ENCODE data around the gene SHMT1.
"Not testable (repeated sequence)": the region's sequence is repeated elsewhere in the genome, so short reads cannot be mapped to it uniquely, and the experiment has no call there.

The SHMT1 gene

DNA sequence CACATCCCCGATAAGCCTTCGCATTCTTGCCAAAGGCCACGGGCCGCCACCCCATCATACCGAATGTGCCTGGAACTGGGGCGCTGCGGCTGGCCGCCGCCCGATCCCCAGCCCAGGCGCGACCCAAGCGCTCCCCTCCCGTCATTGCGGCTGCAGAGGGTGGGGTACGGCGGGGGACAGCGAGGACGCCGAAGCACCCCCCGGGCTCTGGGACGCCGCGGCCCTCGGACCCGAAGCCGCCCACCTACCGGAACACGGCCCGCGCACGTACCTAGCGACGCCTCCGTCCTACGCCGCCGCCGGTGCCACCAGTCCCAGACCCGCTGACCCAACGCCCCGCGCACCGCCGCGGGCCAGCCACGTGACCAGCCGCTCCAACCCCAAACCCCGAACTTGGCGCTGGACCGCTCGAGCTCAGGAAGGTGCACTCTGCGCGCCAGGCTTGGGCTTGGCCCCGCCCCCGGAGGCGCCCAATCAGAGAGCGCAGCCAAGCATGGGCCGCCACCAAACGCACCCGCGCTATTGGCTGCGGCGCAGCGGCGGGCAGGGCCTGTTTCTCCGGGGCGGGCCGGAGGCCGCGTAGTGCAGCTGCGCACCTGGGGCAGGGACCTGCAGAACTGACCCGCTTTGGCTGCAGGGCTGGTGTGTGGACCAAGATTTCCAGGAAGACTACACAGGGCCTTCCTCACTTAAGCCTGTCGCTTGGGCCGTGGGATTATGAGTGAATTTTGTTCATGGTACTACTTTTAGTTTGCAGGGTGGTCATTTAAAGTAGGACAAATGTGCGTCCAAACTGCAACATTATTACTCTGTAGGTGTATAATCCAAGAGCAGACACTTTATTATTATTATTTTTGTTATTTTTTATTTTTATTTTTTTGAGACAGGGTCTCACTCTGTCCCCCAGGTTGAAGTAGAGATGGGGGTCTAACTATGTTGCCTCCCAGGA is at the start of gene SHMT1:
Gene SHMT1 (minus strand): TSS at position 450 of the 949 bp plus-strand sequence. CDS start 7,569 bp downstream, outside the sequence.
- peak; percentile 89 for DNase-seq (ENCODE audit: low spot score)

DNA sequence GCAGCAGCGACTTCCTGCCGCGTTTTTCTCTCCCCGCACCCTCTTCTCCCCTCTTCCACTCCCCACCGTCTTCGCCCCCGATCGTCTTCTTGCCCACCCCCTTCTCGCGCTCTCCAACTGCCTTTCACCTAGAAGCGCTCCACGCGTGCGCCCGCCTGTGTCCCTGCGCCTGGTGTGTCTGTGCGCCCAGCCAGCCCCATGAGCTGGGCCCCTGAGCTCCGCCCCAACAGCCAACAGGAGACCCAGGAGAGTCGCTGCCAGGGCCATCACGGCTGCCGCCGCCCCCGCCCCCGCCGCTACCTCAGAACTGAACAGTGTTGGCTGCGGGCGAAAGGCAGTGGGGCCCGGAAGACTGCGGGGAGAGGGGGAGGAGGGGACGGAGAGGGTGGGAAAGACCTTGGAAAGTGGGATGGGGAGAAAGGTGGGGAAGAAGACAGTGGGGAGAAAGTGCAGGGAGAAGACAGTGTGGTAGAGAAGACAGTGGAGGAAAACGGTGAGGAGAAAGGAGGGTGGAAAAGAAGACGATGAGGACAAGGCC is 48.7 kb upstream of the SHMT1 start:
- DNase-seq (ENCODE audit: low spot score): peak; percentile 22

DNA sequence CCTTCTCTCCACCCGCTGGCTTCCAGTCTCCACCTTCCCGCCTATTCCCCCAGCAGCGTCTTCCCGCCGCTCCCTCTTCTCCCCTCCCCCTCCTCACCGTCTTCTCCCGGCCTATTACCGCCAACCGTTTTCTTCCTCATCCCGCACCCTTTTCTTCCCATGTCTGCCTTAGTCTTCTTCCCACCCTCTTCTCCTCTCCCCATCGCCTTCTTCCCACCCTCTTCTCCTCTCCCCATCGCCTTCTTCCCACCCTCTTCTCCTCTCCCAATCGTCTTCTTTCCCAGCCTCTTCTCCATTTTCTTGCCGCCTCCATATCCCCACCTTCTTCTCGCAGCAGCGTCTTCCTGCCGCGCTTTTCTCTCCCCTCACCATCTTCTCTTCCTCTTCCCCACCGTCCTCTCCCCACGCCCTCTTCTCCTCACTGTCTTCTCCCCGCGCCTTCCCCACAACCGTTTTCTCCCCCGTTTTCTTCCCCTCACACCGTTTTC is 48.1 kb upstream of the SHMT1 start:
- not testable (repeated sequence) for DNase-seq (ENCODE audit: low spot score)

DNA sequence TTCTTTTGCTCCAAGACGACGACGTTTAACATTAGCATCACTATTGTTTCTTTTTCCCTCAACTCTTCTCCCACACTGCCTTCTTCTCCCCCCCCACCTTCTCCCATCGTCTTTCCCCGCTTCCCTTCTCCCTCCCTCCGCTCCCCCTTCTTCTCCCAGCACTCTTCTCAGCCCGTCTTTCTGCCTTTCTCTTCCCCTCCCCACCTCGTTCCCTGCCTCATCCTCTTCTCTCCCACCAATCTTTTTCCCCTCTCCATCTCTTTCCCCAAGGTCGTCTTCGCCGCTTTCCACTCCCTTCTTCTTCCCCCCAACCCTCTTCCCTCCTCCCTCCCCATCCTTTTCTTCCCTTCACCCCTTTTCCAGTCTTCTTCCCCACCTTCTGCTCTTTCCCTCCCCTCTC is 47.4 kb upstream of the SHMT1 start:
- not testable (repeated sequence) for DNase-seq (ENCODE audit: low spot score)

DNA sequence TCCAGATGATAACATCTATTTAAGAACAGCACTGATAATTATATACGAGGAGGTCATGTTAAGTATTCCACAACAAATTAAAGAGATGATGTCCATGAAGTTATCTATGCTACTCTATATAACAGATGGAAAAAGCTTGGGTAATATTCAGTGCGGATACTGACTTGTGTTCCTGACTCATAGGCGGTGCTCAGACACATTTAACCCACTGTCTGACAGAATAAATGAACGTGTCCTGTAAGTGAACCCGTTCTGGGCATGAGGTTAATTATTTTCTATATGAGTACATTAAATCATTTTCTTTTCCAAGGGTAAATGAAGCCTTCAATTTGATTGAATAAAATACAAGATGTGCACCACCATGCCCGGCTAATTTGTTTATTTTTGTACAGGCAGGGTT is 46.0 kb upstream of the SHMT1 start:
- not testable (repeated sequence) for DNase-seq (ENCODE audit: low spot score)

DNA sequence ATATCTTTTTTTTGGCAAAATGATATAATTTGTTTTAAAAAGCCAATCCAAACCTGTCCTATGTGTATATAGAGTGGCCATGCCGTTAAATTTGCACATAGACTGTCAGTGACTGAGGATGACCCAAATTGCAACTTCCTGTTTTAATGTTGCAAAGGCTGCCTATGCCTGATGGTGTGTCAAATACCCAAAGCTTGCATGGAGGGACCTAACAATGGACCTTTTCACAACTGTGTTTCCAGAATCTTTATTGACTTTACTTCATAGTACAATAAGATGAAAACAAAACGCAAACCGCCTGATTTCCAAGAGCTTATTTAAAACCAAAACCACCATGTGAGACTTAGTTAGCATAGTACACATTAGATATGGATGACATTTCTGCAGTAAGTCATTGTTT is 45.6 kb upstream of the SHMT1 start:
- DNase-seq (ENCODE audit: low spot score): peak; percentile 3

DNA sequence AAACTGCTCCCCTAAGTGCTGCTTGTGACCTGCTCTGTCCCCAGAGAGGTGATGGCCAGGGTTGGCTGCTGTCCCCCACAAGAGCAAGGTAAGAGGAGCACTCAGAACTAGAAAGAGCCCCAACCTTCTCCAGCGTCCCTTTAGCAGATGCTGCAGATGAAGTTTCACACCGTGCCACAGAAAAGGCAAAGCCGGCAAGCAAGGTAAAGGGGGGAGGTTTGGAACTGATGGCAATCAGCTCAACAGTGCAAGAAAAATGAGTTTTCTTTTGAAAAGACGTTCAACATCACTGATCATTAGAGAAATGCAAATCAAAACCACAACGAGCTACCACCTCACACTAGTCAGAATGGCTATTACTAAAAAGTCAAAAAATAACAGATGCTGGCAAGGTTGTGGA is 40.3 kb upstream of the SHMT1 start:
- DNase-seq (ENCODE audit: low spot score): not testable (repeated sequence)

DNA sequence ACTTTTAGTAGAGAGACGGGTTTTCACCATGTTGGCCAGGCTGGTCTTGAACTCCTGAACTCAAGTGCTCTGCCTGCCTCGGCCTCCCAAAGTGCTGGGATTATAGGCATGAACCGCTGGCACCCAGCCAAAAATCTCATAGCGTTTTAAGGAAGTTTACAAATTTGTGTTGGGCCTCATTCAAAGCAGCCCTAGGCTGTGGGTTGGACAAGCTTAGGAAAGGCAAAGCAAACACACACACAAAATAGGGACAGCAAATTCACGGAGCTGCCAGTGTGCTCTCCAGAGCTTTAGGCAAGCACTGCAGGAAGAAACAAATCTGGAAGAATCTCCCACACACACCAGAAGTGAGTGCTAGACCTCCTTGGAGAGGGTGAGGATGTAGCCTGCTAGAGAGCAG is 39.8 kb upstream of the SHMT1 start:
- not testable (repeated sequence) for DNase-seq (ENCODE audit: low spot score)

DNA sequence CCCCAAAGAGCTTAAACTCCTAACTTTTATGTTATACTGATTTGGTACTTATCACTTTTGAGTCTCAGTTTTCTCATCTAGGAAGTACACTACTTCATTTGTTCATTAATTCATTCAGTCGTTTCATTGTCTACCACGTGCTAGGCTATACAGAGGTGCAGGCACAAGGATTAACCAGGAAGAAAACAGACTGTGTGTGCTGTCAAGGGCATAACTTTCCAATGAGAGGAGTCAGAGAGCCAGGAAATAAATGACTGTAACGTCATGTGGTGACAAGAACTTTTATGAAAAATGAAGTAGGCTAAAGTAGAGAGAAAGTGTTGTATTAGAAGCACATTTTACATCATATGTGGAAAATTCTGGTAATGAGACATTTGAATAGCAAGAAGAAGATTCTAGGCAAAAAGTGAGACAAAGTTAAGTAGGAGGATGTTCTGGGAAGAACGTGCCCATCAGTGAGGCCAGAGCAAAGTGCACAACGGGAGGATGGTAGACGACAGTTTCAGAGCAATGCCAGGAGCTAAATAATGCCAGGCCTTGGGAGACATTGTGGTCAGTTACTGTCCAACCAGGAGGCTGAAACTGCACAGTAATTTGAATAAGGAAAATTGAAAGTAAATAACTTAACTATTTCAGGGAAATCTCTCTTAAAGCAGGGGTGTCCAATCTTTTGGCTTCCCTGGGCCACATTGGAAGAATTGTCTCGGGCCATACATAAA is 38.7 kb upstream of the SHMT1 start:
- DNase-seq (ENCODE audit: low spot score): not testable (repeated sequence)

DNA sequence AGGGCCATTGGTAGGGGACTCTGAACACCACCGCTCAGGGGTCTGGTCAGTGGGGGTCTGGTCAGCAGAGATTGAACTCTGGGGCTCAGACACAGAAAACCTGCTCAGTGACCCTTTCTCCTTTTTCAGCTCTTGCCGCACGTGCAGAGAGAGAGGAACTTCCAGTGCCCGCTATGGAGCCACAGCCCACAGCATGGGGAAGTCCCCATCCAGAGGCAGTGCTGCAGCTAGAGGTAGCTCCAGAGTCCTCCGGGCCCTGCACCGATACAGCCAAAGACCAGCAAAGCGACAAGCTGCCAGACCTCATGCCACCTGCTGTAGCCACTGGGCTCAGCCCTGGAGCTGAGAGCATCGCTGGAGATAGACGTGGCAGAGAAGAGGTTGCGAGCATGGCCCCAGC is 25.4 kb upstream of the SHMT1 start:
- DNase-seq (ENCODE audit: low spot score): not testable (repeated sequence)

DNA sequence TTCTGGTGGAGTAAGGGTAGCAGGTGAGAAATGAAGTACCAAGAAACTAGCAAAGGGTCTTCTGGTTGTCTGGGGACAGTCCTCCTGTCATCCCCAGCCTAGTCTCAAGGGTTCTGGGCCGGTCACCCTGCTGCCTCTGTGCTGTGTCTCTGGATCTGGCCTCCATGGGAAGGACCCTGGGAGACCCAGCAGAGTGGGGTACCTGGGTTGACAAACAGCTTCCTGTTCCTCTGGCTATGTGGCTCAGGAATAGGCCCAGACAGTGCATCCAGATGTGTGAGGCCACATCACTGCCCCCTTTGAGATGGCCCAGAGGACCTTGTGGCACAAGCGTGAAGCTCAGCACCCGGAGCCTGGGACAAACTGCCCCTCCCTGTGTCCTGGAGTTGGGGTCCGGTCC is 24.9 kb upstream of the SHMT1 start:
- DNase-seq (ENCODE audit: low spot score): not testable (repeated sequence)

DNA sequence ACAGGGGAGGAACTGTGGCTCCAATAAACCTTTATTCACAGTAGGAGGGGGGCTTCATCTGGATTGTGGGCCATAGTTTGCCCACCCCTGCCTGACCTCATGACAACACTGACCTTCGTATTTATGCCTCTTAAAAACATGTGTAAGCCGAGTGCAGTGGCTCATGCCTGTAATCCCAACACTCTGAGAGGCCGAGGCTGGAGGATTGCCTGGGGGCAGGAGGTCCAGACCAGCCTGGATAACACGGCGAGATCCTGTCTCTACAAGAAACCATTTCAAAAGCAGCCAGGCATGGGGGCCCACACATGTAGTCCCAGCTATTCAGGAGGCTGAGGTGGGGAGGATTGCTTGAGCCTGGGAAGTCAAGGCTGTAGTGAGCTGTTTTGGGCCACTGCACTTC is 24.2 kb upstream of the SHMT1 start:
- not testable (repeated sequence) for DNase-seq (ENCODE audit: low spot score)

DNA sequence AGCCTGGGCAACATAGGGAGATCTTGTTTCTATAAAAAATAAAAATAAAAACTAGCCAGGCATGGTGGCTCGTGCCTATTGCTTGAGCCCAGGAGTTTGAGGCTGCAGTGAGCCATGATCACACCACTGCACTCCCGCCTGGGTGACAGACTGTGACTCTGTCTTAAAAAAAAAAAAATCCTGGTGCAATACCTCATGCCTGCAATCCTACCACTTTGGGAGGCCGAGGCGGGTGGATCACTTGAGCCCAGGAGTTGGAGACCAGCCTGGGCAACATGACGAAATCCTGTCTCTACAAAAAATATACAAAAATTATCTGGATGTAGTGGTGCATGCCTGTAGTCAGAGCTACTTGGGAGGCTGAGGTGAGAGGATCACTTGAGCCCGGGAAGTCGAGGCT is 20.9 kb upstream of the SHMT1 start:
- not testable (repeated sequence) for DNase-seq (ENCODE audit: low spot score)

DNA sequence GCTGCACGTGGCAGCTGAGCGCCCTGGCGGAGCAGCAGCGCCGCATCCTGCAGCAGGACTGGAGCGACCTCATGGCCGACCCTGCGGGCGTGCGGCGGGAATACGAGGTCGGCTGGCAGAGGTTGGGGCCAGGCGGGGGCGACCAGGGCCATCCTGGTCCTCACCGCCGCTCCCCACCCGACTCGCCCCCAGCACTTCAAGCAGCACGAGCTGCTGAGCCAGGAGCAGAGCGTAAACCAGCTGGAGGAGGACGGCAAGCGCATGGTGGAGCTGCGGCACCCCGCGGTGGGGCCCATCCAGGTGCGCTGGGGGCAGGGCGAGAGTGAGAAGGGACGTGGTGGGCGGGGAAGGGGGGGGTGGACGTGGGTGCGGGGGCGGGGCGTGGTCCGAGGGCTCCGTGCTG is 19.7 kb upstream of the SHMT1 start:
- not testable (repeated sequence) for DNase-seq (ENCODE audit: low spot score)

DNA sequence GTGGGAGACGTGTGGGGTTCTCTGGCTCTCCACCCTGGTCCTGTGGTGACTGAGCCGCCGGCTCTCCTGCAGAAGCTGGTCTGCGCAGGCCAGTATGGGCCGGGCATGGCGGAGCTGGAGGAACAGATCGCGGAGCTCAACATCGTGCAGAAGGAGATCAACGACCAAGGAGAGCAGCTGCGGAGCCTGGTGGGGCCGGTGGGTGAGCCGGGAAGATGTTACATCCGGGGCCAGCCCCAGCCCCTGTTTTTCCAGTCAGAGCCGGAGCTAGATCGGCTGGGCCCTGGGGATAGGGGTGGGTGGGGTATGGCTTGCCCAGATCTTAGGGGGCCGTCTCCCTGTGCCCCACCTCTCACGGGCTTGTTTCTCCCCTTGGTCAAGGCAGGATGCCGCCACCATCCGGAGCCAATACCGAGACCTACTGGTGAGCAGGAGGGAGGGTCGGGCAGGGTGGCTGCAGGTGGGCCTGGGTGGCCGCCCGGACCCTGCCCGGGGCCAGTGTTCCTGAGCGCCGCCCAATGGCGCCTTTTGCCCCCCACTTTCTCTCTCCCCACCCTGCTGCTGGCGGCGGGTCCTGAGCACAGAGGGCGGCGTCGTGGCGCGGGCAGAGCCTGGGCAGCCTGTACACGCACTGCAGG is 19.2 kb upstream of the SHMT1 start:
- DNase-seq (ENCODE audit: low spot score): no peak

DNA sequence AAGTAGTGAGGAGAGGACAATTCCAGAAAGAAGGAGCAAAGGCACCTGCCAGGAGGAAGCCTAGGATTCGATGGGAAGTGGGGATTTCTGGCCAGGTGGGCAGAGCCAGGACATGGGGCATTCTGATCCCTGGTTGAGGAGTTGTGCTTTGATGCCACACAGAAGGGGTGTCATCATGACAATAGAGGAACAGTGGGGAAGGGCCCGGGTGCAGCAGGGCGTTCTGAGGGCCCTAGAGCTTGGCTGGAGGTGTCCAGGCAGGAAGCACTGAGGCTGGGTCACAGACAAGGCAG is 18.5 kb upstream of the SHMT1 start:
- DNase-seq (ENCODE audit: low spot score): no peak

DNA sequence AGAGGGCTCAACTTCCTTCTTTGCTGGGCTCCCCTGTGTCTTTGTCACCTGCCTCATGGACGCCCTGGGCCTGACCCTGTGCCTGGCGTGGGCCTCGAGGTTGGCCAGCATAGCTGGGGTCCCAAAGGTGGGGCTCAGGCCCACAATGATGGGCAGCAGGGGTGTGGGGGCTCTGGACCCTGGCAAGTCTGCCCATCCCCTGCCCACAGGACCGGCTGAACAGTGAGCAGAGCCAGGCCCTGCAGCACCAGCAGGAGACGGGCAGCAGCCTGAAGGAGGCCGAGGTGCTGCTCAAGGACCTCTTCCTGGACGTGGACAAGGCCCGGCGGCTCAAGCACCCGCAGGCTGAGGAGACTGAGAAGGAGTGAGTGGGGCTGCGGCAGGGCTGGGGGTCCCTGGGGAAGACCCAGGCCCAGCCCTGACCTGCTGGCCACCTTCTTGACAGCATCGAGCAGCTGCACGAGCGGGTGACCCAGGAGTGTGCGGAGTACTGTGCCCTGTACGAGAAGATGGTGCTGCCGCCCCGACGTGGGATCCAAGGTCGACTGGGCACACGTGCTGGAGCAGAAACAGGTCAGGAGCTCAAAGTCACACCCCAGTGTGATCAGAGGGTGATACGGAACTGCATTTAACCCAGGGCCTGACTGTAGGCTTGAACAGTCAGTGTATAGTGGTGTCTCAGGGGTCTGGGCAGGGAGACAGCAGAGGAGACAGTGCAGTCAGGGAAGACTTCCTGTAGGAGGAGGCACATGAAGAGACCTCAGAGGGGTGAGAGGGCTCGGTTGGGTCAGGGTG is 18.0 kb upstream of the SHMT1 start:
- no peak for DNase-seq (ENCODE audit: low spot score)

DNA sequence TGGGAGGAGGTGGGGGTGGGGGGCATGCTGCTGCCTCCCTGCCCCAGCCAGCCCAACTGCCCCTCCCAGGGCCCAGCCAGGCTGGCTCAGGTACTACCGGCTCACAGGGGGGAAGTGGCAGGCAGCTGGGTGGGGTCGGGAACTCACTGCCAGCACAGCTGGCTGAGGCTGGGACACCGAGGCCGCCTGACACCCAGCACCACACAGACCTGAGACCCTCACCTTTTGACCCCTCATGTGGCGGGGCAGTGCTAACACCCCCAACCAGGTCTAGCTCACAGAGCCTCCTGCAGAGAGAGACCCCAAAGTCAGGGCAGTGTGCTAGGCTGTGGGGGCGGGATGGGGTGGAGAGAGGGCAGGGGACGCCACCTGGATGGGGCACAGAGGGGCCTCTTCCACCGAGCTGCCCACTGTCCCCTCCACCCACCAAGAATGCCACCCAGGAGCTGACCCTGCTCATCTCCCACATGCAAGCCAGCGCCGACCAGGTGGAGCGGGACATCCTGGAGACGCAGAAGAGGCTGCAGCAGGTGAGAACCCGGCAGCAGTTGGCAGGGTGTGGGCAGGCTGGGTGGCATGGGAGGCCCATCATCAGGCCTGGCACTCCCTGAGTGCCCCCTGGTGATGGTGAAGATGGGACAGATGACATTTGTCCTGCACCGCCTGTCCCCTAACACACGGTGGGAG is 17.3 kb upstream of the SHMT1 start:
- DNase-seq (ENCODE audit: low spot score): no peak

DNA sequence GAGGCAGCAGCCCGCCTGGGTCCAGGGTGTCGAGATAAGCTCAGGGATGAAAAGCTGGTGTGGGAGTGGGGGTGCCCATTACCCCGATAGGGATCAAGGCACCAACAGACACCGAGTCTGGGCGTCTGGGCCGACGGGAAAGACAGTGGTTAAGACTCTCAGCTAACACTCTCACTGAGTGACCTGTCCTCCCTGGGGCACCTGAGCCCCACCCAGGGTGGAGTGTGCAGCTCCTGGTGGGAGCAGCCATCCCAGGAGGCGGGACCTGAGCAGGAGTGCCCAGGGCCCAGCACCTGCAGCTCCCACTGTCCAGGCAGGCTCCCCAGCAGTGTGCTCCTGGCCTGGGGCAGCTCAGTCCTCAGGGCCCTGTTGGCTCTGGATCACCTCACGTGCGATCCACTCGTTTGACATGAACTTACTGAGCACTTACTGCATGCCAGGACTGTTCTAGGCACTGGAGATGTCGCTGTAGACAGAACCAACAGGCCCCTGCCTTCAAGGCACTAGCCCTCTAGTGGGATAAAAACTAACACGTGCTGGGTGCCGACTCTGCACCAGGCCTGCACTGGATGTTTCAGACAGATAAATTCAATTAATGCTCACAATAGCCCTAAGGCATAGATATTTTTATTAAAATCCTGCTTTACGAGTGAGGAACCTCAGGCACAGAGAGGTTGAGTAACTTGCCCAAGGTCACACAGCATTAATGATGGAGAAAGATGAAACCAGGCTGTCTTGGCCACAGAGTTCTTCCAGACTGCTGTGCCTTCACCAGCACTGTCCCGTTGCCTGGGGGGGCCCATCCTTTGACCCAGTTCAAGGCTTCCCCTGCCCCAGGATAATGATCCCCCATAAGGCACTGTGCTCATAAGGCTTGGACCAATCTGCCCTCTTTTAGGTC is 16.1 kb upstream of the SHMT1 start:
- DNase-seq (ENCODE audit: low spot score): no peak

DNA sequence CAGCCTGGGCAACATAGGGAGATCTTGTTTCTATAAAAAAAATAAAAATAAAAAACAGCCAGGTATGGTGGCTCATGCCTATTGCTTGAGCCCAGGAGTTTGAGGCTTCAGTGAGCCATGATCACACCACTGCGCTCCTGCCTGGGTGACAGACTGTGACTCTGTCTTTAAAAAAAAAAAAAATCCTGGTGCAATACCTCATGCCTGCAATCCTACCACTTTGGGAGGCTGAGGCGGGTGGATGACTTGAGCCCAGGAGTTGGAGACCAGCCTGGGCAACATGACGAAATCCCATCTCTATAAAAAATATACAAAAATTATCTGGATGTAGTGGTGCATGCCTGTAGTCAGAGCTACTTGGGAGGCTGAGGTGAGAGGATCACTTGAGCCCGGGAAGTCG is 15.3 kb upstream of the SHMT1 start:
- DNase-seq (ENCODE audit: low spot score): not testable (repeated sequence)
